T-helper 1 cell (primary cell): ENCODE results near the gene METTL27.
"Not testable (repeated sequence)": the region's sequence is repeated elsewhere in the genome, so short reads cannot be mapped to it uniquely, and the experiment has no call there.

Source experiments
- DNase-seq, 5 donors: peaks; one replicate each; pipeline ENCODE4 v3.0.0-alpha.2; 2012 to 2020
- total RNA-seq, 4 donors: gene quantifications; one replicate each; lab custom pipeline; 2026; lab: John Stamatoyannopoulos, UW

Gene METTL27, protein sequence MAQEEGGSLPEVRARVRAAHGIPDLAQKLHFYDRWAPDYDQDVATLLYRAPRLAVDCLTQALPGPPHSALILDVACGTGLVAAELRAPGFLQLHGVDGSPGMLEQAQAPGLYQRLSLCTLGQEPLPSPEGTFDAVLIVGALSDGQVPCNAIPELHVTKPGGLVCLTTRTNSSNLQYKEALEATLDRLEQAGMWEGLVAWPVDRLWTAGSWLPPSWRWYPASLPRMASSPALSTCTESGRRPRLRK
- total RNA-seq: 0 to 0.31 (median 0.12) reads per million in 4 donors

DNA sequence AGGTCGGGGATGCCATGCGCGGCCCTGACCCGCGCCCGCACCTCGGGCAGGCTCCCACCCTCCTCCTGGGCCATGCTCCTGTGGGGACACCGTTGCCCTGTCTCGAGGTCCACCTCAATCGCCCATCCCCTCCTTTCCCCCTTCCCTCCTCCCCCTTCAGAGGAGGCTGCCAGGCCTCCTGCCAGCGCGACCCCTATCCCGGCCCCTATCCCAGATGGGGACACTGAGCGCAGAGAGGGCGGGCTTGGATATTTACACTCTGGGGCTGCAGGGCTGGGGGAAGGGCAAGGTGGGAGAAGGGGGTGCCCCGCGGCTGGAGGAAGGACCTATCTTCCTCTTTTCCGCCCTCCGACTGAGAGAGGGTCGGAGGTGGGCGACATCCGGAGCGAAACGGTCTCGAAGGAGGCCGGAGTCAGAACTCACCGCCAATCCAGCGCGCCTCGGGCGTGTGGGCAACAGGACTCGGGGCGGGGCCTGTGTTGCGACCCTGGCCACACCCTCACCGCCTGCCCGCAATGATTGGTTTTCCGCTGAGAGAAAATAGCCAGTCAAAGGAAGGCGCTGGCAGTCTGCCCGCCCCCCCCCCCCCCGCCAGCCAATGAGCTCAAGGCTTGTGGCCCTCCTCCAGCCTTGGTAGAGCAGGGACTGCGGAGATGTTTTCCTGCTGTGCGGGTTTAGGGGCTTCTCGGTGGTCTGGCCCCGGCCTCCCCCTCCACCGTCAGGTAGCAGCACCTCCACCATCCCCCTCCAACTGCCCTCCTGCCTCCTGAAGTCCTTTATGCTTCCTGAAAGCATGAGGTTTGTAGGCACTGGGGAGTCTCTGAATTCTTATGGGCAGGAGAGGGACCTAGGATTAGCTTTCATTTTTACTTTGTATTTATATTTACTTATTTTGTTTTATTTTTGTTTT lies at the start of gene METTL27:
Gene METTL27, minus strand, starts transcription at position 450 of the 910 bp plus-strand sequence. Its CDS starts 376 bp downstream, at position 74.
- peak; percentile 79 to 89 (median 85) for DNase-seq

DNA sequence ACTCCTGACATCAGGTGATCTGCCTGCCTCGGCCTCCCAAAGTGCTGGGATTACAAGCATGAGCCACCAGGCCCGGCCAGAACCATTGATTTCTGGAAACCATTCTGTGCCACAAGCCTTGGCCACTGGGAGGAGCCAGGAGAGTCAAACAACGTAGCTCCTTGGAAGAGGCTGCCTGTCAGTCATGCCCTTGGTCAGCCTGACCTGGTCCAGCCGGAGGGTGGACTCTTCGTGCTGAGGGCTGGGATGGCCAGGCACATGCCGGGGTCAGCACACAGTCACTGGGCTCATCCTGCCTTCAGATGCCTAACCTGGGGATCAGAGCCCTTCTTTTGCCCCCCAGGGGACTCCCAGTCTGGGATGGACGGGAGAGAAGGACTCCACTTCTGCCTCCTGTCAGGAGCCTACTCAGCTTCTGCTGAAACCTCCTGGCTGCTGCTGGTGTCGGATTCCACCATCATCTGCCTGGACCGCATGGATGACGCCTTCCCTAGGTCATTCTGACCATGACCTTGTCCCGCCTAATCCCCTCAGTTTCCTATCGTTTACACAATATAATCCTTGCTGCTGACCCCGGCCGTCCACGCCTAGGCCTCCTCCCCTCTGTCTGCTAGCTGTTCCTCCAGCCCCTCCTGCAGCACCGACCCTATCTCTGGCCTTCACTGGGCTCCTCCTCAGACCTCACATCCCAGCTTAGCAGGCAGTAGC lies 49.0 kb upstream of the METTL27 start:
- DNase-seq: no peak

DNA sequence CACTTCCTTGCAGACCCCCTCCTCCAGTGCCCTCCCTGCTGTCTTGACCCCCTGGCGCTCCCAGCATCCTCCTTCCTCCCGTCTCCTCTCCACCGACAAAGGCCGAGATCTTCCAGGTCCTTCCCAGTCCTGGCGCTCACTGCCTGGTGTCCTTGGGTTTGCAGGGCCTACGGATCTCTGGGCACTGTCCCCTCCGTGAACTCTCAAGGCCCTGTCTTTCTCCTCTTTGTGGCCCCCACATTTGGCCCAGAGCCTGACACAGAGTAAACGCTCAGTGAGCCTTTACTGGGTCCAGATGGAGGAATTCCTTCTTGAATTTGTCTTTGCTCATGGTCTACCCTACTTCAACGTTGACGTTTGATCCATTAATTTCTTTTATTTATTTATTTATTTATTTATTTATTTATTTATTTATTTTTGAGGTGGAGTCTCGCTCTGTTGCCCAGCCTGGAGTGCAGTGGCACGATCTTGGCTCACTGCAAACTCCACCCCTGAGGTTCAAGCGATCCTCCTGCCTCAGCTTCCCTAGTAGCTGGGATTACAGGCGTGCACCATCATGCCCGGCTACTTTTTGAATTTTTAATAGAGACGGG lies 48.3 kb upstream of the METTL27 start:
- DNase-seq: no peak

DNA sequence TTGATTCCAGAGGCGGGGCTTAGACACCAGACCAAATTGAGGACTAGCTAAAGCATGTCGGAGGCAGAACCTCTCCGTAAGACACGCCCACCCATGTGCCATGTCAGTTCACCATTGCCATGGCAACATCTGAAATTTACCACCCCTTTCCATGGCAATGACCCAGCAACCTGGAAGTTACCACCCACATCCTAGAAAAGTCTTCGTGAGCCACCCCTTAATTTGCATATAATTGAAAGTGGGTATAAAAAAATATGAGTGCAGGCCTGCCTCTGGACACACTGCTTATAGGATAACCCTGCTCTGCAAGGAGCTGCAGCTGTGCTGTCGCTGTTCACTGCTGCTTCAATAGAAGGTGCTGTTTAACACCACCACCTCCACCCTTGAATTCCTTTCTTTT lies 46.6 kb upstream of the METTL27 start:
- no peak for DNase-seq

DNA sequence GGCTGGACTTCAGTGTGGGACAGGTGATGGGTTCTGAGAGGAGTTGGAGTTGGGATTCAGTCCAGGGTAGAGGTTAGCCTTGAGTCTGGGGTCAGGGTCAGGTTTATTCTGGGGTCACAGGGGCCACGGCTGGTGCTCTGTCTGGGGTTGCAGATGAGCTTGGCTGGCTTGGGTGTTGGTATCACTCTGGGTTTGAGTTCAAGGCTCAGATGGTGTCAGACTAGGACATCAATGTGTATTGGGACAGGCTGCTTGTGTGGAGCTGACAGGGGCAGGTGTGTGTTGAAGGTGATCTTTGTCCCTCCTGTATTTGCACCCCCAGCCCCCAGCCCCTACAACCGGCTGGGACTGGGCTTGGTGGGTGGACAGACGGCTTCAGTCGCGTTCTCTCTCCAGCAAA lies 45.4 kb upstream of the METTL27 start:
- DNase-seq: no peak

DNA sequence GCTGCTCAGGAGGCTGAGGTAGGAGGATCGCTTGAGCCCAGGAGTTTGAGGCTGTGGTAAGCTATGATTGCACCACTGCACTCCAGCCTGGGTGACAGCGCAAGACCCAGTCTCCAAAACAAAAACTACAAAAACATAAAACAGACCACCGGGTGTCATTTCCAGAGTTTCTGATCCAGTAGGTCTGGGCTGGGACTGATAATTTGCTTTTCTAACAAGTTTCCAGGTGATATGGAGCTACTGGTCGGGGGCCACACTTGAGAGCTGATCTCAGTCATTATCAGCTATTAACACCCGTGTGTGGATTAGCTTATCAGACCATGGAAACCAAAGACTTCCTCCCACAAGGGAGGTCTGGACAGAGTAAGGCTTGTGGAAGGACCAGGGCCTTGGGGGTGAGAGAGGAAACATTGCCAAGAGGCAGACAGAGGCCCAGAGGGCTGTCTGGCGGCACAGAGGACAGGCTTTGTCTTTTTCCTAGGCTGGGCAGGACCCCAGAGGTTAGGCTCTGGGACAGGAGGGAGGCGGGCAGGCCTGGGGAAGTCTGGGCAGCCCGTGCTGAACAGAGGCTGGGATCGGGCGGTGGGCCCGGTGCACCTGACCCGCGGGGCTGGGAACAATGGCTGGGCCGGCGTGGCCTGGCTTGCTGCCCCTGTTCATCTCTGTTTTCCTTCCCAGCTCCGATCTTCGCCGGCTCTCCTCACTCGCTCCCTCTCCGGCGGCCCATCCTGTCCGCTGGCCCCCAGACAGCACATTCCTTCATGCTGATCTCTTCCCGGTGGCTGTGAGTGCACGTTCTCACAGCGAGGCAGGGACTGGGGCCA lies 43.9 kb upstream of the METTL27 start:
- DNase-seq: no peak

DNA sequence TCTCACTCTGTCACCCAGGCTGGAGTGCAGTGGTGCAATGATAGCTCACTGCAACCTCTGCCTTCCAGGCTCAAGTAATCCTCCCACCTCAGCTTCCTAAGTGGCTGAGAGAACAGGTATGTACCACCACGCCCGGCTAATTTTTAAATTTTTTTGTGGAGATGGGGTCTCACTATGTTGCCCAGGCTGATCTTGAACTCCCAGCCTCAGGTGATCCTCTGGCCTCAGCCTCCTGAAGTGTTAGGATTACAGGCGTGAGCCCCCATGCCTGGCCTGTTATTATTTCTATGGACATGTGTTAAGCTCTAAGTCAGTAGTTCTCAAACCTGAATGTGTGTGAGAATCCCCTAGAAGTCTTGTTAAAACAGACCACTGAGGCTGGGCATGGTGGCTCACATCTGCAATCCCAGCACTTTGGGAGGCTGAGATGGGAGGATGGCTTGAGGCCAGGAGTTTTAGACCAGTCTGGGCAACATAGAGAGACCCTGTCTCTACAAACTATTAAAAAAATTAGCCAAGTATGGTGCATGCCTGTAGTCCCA lies 43.2 kb upstream of the METTL27 start:
- DNase-seq: no peak

DNA sequence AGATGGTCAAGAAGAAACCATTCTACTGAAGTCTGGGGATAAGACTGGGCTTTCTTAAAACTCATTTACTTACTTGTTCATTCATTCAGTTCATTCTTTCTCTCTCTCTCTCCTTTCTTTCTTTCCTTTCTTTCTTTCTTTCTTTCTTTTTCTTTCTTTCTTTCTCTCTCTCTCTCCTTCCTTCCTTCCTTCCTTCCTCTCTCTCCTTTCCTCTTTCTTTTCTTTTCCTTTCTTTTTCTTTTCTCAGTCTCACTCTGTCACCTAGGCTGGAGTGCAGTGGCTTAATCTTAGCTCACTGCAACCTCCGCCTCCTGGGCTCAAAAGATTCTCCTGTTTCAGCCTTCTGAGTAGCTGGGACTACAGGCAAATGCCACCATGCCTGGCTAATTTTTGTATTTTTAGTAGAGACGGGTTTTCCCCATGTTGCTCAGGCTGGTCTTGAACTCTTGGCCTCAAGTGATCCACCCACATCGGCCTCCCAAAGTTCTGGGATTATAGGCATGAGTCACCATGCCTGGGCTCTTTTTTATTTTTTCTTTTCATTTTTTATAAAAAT lies 42.6 kb upstream of the METTL27 start:
- DNase-seq: not testable (repeated sequence)

DNA sequence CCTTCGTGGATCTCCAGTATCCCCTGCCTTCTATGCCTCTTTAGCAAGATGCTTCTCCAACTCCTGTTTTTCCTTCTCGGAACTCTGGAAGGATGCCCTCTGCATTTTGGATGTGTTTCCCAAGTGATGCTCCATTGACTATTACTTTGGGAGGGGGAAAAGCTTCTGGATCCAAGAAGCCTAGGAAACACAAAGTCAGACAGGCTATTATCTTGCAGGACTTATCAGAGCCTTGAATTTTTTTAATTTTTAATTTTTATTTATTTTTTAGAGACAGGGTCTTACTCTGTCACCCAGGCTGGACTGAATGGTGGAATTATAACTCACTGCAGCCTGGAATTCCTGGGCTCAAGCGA lies 39.7 kb upstream of the METTL27 start:
- no peak for DNase-seq

DNA sequence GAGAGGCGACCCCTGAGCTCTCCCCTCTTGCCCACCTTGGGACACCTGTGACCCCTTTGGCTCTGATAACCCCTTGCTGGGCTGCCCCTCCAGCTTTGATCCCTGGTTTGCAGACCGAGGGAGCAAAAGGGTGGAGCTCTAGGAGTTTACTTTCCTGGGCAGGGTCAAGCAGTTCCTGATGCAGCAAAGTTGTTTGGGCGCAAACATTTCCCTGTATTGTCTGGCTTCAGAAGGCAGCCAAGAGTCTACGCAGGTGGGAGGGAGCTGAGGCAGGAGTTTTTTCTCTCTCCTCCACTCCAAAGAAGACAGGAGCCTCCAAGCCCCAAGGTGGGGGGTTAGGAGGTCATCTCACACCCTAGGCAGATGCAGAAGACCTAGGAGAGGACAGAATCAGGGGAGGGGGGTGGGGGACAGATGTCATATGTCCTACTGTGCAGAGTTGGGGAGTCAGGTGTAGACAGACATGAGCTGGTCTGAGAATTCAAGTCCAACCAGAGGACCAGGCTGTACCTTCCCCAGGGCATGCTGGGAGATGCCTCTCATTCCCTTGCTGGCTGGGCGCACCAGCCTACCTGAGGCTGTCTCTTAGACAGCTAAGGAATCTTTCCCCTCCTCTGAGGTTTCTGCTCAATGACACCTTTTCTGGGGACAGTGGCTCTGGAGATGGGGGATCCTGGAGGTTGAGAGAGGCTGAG lies 39.2 kb upstream of the METTL27 start:
- DNase-seq: no peak

DNA sequence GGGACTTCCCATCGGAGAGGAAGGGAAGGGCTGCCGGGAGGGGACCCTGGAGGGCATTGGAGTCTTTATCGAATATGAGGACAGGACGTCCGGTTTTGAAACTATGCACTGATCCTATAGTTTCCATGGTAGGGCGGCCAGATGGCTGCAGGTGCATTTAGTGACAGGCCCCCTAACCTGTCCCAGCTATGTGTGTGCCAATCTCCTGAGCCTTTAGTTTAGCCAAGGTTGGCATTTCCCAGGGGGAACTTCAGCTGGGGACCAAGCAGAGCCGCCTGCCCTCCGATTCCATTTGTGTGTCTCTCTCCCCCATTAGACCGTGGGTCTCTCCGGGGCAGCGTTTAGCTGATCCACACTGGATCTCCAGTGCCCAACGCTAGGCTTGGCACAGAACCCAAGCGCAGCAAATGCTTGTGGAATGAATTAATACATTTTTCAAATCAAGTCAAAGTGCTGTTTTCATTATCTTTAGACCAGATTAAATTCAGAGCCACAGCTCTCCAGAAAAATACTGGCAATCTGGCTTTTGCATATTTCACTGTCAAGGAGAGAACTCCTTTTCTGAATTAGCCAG lies 38.5 kb upstream of the METTL27 start:
- DNase-seq: no peak

DNA sequence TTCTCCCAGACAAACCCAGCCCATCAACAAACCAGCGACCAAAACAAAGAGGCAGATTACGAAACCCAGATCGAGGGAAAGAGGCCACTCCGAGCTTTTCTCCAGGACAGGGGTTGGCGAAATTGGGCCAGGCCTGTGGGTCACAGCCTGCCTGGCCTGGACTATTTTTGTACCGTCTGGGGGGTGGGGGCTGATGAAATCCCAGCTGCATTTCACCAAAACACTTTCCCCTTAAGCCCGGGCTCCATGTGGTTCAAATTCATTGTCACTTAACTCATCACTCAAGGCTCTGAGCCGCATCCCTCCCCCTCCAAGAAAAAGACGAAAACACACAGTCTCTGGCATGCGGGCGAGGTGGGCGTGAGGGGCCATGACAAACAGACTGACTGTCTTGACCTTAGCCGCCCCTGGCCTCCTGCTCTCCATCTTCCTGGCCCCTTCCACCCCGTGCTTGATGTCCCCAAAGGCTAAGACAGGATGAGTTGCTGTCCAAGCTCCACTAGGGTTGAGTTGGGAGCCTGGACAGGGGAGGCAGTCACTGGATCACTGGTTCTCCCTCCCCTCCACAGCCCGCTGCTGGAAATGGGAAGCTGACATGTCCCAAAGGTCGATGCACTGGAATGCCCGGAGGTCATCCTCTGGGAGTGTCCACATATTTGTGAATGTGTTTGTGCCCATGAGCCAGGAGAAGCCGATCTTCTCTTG lies 37.8 kb upstream of the METTL27 start:
- DNase-seq: no peak

DNA sequence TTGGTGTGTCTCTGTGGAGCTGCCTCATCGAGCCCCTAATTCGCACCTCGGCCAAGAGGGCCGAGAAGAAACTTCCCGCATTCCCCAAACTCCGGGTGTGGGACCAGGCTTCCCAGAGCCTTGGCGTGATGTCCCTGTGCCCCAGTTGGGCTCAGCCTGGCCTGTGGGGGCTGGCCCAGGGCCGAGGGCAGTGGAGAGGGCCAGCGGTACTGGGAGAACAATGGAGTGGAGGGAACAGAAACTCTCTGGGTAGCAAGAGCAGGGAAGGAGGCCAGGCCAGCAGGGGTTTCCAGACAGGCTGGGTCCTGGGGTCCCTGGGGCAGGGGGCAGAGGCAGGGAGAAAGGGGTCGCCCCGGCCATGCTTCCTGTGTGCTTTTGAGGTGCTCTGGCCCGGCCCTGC lies 34.7 kb upstream of the METTL27 start:
- no peak for DNase-seq

DNA sequence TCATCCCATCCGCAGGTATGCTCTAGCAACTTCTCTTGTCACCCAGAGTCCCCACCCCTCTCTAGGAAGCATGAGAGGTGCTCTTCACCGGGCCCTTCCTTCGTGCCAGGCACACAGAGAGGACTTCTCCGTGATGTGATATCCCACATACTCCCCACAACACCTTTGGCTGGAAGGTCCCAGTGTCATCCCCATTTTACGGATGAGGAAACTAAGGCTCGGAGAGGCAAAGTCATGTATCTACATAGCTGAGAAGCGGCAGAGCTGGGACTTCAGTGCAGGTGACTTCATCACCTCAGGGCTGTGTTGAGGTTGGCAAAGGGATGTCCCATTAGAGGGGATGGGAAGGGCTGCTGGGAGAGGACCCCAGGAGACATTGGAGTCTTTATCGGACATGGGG lies 34.0 kb upstream of the METTL27 start:
- no peak for DNase-seq

DNA sequence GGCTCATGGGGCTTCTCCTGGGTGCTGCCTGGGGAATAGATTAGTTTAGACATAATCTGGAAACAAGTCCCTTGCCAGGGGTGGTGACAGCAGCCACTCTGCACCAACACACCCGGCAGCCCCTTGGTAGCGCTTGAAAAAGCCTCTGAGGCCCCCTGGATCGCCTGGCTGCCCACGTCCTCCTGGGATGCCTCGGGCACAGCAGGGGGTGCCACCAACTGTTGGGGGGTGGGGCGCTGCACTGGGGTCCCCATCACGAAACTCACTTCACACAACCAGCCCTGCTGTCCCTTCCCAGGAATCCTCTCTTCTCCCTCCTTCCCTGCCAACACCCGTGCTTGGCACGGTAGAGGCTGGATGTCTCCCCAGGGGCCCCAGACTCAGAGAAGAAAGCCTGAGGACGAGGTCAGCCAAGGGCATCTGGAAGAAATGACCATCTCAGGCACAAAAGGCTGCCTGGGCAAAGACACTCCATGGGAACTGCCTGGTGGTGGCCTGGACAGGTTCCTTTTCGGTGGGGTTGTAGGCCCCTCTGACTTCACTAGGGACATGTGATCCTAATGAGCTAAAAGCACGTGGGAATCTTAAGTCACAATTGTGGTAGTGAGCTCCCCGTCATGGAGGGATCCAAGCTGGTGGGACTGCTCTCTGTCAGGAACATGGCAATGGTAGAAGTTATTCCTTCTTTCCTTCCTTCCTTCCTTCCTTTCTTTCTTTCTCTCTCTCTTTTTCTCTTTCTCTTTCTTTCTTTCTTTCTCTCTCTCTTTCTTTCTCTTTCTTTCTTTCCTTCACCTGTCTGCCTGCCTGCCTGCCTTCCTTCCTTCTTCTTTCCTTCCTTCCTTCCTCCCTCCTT lies 30.0 kb upstream of the METTL27 start:
- no peak for DNase-seq

DNA sequence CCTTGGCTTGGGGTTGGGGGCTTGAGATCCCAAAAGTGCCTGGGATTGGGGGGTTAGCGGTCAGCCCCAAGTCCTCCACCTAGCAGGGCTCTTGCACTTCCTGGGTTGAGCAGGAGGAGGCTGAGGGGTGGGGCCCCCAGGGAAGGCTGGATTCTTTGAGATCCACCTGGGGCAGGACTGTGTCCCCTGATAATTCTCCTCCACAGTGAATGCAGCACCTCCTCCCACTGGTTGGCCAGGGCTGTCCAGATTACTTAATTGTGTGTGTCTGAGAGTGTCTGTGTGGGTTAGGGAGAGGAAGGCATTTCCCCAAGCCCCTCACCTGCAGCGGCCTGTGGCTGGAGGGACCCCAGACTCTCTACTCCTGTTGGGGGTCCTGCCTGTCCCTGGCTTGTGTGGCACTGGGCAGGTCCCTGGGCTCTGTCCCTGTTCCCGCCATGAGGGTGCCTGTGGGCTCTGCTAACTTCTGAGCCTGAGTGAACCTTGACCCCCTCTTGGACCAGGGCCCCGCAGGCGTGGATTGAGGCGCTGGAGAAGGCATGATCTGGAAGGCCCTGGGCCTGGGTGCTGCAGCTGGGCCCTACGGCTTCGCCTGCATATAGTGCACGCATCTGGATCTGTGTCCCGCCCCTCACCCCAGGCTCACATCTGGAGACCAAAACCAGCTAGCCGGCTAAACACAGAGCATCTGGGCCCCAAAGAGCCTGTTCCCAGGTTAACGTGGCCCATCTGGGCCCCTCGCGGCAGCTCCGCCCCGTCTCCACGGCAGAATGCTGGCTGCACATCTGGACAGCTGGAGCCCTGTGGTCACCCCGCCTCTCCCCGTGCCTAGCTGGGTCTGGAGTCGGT lies 29.1 kb upstream of the METTL27 start:
- DNase-seq: no peak

DNA sequence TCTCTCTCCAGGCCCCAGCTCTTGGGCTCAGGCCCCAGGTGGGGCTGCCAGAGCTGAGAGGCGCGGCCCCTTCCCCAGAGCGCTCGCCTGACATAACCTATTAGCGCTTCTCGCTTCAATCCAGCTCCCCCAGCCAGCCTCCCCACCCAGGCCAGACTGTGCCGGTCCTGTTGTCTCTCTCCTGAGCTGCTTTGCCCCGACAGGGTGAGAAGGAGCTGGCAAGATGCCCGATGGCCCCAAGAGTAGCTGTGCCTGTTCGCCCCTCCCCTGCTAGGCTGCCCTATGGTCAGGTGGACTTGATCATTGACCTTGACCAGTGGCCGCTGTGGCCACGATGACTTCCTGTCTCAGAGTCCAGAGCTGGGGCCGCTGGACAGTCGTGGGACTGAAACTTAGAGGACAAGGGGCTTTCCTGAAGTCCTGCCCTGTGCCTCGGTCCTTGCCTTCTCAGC lies 27.8 kb upstream of the METTL27 start:
- DNase-seq: no peak
